ENCODE data around the gene NEMP1.
"Not testable (repeated sequence)": the region's sequence is repeated elsewhere in the genome, so short reads cannot be mapped to it uniquely, and the experiment has no call there.

NEMP1 gene

DNA sequence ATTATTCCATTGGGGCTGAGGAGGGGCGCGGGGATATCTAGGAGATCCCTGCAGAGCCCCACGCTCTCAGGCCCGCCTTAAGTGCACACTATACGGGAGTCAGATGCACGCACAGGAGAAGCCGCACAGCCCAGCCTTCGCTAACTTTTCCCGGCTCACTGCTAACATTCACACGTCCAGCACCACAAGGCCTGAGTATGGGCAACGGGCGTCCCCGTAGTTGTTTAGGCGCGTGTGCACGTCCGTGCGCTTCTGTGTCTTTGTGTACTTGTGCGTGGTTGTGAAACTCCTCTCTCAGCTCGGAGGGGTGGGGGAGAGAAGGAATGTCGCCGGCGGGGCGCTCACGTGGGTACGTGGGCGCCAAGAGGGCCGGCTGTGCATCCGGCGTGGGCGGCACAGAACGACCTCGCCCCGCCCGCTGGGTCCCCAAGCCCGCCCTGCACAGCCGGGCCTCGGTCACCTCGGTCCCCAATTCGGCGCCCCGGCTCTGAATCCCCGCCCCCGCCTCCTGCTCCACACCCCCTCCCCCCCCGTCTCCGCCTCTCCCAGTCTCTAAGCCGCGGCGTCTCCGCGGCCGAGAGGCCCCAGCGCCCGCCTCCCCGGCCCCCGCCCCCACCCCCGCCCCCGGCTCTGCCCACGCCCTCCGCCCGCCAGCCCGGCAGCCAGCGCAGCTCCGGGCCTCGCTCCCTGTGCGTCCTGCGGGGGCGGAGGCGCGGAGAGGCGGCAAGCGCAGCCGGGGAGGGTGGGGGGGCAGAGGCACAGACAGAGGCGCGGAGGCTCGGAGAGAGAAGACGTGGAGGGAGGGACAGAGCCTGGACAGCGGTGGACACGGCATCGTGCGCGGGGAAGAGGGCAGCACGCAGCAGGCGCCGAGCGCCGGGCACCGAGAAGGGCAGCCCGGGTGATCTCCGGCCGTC lies 10.0 kb upstream of the NEMP1 start, which contains the start of gene NAB2:
Gene NAB2 (plus strand): TSS at position 761 of the 917 bp plus-strand sequence. CDS start 158 bp downstream, outside the sequence.
- no peaks in the 10 kb centered on the region for H3K27me3 ChIP-seq (ENCODE audit: low read depth, low read length)
- peaks cover 19 to 38% of the 10 kb centered on the region in 2 donors for H3K36me3 ChIP-seq (ENCODE audit: control insufficient read depth in 1 of 2, insufficient read depth in 2 of 2, low read length in 2 of 2)
- H3K4me3 ChIP-seq (ENCODE audit: low read depth in 1 of 2, low read length in 2 of 2), result peak within 1 kb of the TSS; percentile 76 to 87
- H3K27ac ChIP-seq (ENCODE audit: low read length), result peak within 1 kb of the TSS; percentile 98
- H3K4me1 ChIP-seq (ENCODE audit: control insufficient read depth in 1 of 2, insufficient read depth in 2 of 2, low read length in 2 of 2), result peaks cover 16 to 46% of the 10 kb centered on the region in 2 donors
- H3K9me3 ChIP-seq (ENCODE audit: control insufficient read depth in 1 of 2, low read length in 2 of 2), result no peaks in the 10 kb centered on the region

DNA sequence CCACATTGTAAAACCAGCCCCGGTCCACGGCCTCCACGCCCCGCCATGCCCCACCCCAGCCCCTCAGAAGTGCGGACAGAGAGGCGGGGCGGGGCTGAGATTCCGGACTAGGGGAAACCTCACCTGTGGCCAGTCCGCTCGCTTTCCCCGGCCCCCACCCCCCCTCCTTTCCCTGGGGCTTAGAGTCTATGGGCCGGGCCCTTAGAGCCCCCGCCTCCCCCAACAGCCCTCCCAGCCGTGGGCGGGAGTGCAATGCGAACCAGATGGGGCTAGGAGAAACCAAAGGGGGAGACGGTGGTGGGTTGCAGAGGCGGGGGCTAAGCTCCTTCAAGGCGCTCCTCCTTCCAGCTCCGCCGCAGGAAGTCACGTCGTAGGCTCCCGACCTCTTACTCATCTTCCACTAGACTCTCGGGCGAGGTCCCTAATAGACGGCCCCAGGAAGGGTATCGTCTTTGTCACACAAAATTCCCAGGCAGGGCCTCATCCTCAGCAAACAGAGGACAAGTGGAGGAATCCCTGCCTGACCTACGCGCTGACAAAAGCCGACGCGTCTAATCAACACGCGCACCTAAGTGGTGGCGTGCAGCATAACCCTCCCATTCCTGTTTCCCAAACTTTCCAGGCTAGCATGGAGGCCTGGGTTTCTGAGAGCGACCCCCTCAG lies 9.2 kb upstream of the NEMP1 start:
- Histone ChIP-seq H3K4me3 (ENCODE audit: low read depth in 1 of 2, low read length in 2 of 2) (peak overlapping the region; percentile 58 to 72), H3K36me3 (ENCODE audit: control insufficient read depth in 1 of 2, insufficient read depth in 2 of 2, low read length in 2 of 2) (peaks cover 19 to 31% of the 10 kb centered on the region in 2 donors), H3K27ac (ENCODE audit: low read length) (peak overlapping the region; percentile 98), H3K9me3 (ENCODE audit: control insufficient read depth in 1 of 2, low read length in 2 of 2) (no peaks in the 10 kb centered on the region), H3K27me3 (ENCODE audit: low read depth, low read length) (no peaks in the 10 kb centered on the region), H3K4me1 (ENCODE audit: control insufficient read depth in 1 of 2, insufficient read depth in 2 of 2, low read length in 2 of 2) (peaks cover 16 to 39% of the 10 kb centered on the region in 2 donors)

DNA sequence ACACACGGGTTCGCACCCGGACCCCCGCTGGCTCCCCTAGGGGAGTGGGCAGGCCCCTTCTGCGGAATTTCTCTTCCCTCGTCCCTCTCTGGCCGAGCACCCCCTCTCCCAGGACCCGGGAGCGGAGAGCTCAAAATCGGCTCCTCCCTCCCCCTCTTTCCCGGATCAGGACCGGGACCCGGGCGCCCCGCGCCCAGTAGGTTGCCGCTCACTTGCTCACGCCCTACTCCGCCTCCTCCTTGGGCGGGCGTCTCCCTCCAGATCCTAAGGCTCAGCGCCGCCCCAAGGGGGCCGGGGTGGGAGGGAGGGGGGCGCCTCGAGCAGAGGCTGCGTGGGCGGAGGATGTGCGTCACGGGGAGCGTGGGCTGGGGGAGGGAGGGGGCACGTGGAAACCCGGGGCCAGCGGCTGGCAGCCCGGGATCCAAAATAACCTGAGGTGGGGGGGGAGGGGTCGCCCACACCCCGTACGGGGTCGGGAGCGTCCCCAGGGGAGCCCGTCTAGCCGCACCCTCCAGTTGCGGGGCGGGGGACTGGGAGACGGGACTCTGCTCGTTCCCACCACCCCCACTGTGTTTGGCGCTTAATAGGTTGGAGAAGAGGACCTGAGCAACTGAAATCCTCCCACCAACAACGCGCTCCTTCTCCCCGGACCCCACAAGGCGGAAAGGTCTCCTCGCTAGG lies 8.6 kb upstream of the NEMP1 start:
- Histone ChIP-seq H3K36me3 (ENCODE audit: control insufficient read depth in 1 of 2, insufficient read depth in 2 of 2, low read length in 2 of 2) (peaks cover 12 to 25% of the 10 kb centered on the region in 2 donors), H3K27me3 (ENCODE audit: low read depth, low read length) (no peaks in the 10 kb centered on the region), H3K9me3 (ENCODE audit: control insufficient read depth in 1 of 2, low read length in 2 of 2) (no peaks in the 10 kb centered on the region), H3K4me3 (ENCODE audit: low read depth in 1 of 2, low read length in 2 of 2) (peak overlapping the region; percentile 58 to 81), H3K4me1 (ENCODE audit: control insufficient read depth in 1 of 2, insufficient read depth in 2 of 2, low read length in 2 of 2) (peaks cover 14 to 32% of the 10 kb centered on the region in 2 donors), H3K27ac (ENCODE audit: low read length) (peak overlapping the region; percentile 99)

DNA sequence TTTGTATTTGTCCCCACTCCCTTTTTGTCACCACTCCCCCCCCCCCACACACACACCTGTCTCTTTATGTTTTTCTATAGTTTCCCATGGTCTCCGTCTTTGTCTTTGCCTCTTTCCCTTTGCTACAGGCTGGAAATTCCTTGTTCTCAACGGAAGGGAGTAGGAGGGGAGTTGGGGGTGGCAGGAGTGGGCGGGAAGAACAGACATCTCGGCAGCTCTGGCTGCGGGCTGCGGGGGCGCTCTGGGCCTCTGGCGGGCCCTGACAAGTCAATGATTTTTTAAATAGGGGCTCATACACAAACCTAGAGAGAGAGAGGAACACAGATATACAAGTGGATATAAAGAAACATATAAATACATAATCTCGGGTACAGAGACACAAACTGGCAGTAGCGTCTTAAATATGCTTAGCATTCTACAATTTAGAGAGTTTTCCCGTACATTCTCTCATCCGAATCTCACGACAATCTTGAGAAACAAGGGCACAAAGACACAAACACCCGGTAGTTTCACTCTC lies 8.0 kb upstream of the NEMP1 start:
- peak overlapping the region; percentile 58 to 81 for H3K4me3 ChIP-seq (ENCODE audit: low read depth in 1 of 2, low read length in 2 of 2)
- no peaks in the 10 kb centered on the region for H3K27me3 ChIP-seq (ENCODE audit: low read depth, low read length)
- peaks cover 6 to 19% of the 10 kb centered on the region in 2 donors for H3K36me3 ChIP-seq (ENCODE audit: control insufficient read depth in 1 of 2, insufficient read depth in 2 of 2, low read length in 2 of 2)
- H3K27ac ChIP-seq (ENCODE audit: low read length), result peak overlapping the region; percentile 99
- H3K4me1 ChIP-seq (ENCODE audit: control insufficient read depth in 1 of 2, insufficient read depth in 2 of 2, low read length in 2 of 2), result peaks cover 10 to 26% of the 10 kb centered on the region in 2 donors
- no peaks in the 10 kb centered on the region for H3K9me3 ChIP-seq (ENCODE audit: control insufficient read depth in 1 of 2, low read length in 2 of 2)

DNA sequence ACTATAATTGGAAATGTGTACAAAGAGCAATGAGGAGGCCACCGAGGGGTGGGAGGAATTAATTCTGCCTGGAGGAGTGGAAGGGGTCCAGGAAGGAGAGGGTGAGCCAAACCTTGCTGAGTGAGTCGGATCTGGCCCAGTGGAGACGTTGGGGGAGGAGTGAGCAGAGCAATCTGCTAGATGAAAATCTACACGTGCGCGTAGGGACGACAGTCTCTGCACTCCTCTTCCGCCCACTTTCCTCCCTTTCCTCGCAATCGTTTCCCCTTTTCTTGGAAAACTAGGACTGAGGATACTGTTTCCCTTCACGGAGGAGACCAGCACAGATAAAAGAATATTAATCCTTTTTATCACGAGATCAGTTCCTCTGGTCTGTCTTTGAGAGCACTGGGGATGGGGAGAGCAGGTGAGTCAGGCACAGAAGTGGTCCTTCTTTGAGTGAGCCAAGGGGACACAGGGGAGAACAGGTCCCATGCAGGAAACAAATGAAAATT lies 7.5 kb upstream of the NEMP1 start:
- Histone ChIP-seq H3K4me1 (ENCODE audit: control insufficient read depth in 1 of 2, insufficient read depth in 2 of 2, low read length in 2 of 2) (peaks cover 8 to 21% of the 10 kb centered on the region in 2 donors), H3K36me3 (ENCODE audit: control insufficient read depth in 1 of 2, insufficient read depth in 2 of 2, low read length in 2 of 2) (peaks cover 1 to 14% of the 10 kb centered on the region in 2 donors), H3K9me3 (ENCODE audit: control insufficient read depth in 1 of 2, low read length in 2 of 2) (no peaks in the 10 kb centered on the region), H3K27me3 (ENCODE audit: low read depth, low read length) (no peaks in the 10 kb centered on the region), H3K27ac (ENCODE audit: low read length) (peak overlapping the region; percentile 99), H3K4me3 (ENCODE audit: low read depth in 1 of 2, low read length in 2 of 2) (peak overlapping the region; percentile 58 to 81)

DNA sequence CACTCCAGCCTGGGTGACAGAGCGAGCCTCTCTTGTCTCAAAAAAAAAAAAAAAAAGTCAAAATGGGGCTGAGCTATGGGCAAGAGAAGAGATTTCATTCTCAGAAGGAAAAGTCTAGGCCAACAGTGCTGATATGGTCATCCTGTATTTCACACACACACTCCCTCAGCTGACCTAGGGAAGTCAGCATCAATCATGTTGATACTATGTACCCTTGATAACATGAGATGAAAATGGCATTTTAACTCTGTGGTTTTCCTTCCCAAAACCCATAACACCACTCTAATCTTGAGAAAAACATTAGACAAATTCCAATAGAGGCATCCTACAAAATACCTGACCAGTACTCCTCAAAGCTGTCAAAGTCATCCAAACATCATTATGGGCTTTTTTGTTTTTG lies 2.3 kb upstream of the NEMP1 start:
- H3K27me3 ChIP-seq (ENCODE audit: low read depth, low read length), result no peaks in the 10 kb centered on the region
- H3K27ac ChIP-seq (ENCODE audit: low read length), result no peak overlapping the region
- H3K4me1 ChIP-seq (ENCODE audit: control insufficient read depth in 1 of 2, insufficient read depth in 2 of 2, low read length in 2 of 2), result peaks cover 6 to 18% of the 10 kb centered on the region in 2 donors
- H3K36me3 ChIP-seq (ENCODE audit: control insufficient read depth in 1 of 2, insufficient read depth in 2 of 2, low read length in 2 of 2), result no peaks in the 10 kb centered on the region
- no peak overlapping the region for H3K4me3 ChIP-seq (ENCODE audit: low read depth in 1 of 2, low read length in 2 of 2)
- H3K9me3 ChIP-seq (ENCODE audit: control insufficient read depth in 1 of 2, low read length in 2 of 2), result no peaks in the 10 kb centered on the region

DNA sequence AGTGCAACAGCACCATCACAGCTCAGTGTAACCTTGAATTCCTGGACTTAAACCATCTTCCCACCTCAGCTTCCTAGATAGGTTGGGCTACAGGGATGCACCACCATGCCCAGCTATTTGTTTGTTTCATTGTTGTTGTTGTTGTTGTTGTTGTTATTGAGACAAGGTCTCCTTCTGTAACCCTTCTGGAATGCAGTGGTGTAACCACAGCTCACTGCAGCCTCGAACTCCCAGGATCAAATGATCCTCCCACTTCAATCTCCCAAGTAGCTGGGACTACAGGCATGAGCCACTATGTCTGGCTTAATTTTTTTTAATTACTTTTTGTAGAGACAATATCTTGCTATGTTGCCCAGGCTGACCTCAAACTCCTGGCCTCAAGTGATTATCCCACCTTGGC lies 1.2 kb upstream of the NEMP1 start:
- no peak overlapping the region for H3K4me3 ChIP-seq (ENCODE audit: low read depth in 1 of 2, low read length in 2 of 2)
- no peak overlapping the region for H3K27ac ChIP-seq (ENCODE audit: low read length)
- H3K27me3 ChIP-seq (ENCODE audit: low read depth, low read length), result no peaks in the 10 kb centered on the region

DNA sequence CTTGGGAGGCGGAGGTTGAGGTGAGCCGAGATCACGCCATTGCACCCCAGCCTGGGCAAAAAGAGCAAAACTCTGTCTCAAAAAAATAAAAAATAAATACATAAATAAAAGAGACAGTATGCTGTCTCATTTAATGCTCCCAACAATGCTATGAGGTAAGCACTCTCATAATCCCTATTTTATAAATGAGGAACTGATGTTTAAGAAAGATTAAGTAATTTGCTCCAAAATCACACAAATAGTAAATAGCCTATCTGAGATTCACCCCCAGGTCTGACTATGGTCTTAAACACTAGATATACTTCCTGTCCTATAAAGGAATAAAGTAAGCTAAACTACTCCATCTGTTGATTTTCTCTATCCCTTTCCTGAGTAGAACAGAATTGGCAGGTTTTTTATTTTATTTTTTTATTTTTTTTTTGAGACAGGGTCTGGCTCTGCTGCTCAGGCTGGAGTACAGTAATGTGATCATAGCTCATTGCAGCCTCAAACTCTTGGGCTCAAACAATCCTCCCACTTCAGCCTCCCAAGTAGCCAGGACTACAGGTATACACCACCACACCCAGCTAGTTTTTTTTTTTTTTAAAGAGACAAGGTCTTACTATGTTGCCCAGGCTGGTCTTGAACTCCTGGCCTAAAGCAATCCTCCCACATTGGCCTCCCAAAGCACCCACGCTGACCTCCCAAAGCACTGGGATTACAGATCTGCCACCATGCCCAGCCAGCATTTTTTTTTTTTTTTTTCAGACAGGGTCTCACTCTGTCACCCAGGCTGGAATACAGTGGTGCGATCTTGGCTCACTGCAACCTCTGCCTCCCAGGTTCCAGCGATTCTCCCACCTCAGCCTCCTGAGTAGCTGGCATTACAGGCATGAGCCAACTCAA lies 4.8 kb downstream of the NEMP1 start:
- H3K9me3 ChIP-seq (ENCODE audit: control insufficient read depth in 1 of 2, low read length in 2 of 2); H3K27me3 ChIP-seq (ENCODE audit: low read depth, low read length); H3K27ac ChIP-seq (ENCODE audit: low read length); H3K4me3 ChIP-seq (ENCODE audit: low read depth in 1 of 2, low read length in 2 of 2): not testable (repeated sequence)
- peaks cover 7 to 22% of the 10 kb centered on the region in 2 donors for H3K4me1 ChIP-seq (ENCODE audit: control insufficient read depth in 1 of 2, insufficient read depth in 2 of 2, low read length in 2 of 2)
- peaks cover 0 to 10% of the 10 kb centered on the region in 2 donors for H3K36me3 ChIP-seq (ENCODE audit: control insufficient read depth in 1 of 2, insufficient read depth in 2 of 2, low read length in 2 of 2)

More for the DNA sequence above, 1.2 kb upstream of the NEMP1 start:
- Histone ChIP-seq H3K4me1 (ENCODE audit: control insufficient read depth in 1 of 2, insufficient read depth in 2 of 2, low read length in 2 of 2) (peaks cover 6 to 10% of the 10 kb centered on the region in 2 donors), H3K9me3 (ENCODE audit: control insufficient read depth in 1 of 2, low read length in 2 of 2) (no peaks in the 10 kb centered on the region), H3K36me3 (ENCODE audit: control insufficient read depth in 1 of 2, insufficient read depth in 2 of 2, low read length in 2 of 2) (no peaks in the 10 kb centered on the region)

DNA sequence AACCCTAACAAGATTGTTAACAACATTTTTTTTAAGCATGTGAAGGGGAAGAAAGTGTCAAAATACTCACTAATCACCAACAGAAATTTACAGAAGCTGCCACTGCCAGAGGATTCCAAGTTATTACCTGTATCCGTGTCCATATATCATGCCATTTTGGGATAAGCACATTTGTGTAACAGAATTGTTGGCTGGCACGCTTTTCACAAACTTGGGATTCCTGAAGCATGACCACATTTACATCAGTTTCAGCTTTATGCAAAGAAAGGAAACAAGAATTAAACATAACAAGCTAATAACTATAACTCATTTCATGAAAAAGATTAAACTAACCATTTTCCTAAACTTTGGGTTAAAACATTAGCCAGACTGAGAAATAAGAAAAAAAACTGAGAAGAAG lies 5.9 kb downstream of the NEMP1 start:
- H3K9me3 ChIP-seq (ENCODE audit: control insufficient read depth in 1 of 2, low read length in 2 of 2), result no peaks in the 10 kb centered on the region
- H3K27me3 ChIP-seq (ENCODE audit: low read depth, low read length), result no peaks in the 10 kb centered on the region
- peaks cover 0 to 14% of the 10 kb centered on the region in 2 donors for H3K36me3 ChIP-seq (ENCODE audit: control insufficient read depth in 1 of 2, insufficient read depth in 2 of 2, low read length in 2 of 2)
- H3K4me1 ChIP-seq (ENCODE audit: control insufficient read depth in 1 of 2, insufficient read depth in 2 of 2, low read length in 2 of 2), result peaks cover 7 to 18% of the 10 kb centered on the region in 2 donors
- H3K27ac ChIP-seq (ENCODE audit: low read length), result peak overlapping the region; percentile 58
- H3K4me3 ChIP-seq (ENCODE audit: low read depth in 1 of 2, low read length in 2 of 2), result no peak overlapping the region

DNA sequence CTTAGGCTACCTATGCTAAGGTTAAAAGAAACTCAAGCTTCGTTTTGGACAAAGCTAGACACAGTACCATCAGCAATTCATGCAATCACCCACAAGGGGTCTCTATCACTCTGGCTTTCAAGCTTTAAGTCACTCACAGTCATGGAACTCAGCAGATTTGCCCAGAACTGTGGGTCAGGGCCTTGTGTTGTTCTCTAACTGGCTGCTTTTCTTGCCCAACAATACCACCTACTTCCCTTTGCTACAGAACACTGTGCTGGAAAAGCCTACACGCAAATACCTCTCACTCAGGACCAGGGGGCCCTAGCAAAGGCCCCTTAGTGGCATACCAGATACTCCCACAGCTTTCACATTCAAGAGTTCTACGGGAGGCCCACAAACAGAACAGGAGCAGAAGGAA lies 9.1 kb downstream of the NEMP1 start:
- no peak overlapping the region for H3K4me3 ChIP-seq (ENCODE audit: low read depth in 1 of 2, low read length in 2 of 2)
- H3K36me3 ChIP-seq (ENCODE audit: control insufficient read depth in 1 of 2, insufficient read depth in 2 of 2, low read length in 2 of 2), result peaks cover 0 to 18% of the 10 kb centered on the region in 2 donors
- H3K27me3 ChIP-seq (ENCODE audit: low read depth, low read length), result no peaks in the 10 kb centered on the region
- peaks cover 7 to 12% of the 10 kb centered on the region in 2 donors for H3K4me1 ChIP-seq (ENCODE audit: control insufficient read depth in 1 of 2, insufficient read depth in 2 of 2, low read length in 2 of 2)
- no peaks in the 10 kb centered on the region for H3K9me3 ChIP-seq (ENCODE audit: control insufficient read depth in 1 of 2, low read length in 2 of 2)
- H3K27ac ChIP-seq (ENCODE audit: low read length), result peak overlapping the region; percentile 74

All from muscle layer of duodenum (tissue), 2 donors.